Left renal cortex interstitium (tissue), 4 donors: Measurements from ENCODE around the gene NLGN2. TPM values are rescaled to one million over a fixed set of nuclear protein-coding genes. Genes with fewer than 3 reads are reported as not detected.

Experiments
- DNase-seq, 4 donors: peaks; one replicate each; pipeline ENCODE4 v3.0.0-alpha.2; 2013; ENCODE audit warnings: low read depth in 4 of 4, low spot score in 2 of 4, missing footprints in 1 of 4
- polyA plus RNA-seq, 4 donors: library from polyadenylated mRNA; unstranded; fragments of 120-200 nt; gene quantifications; one replicate each; pipeline ENCODE4 v1.2.1, GENCODE V29; 2013; ENCODE audit not compliant: insufficient read length in 4 of 4

Gene NLGN2
- polyA plus RNA-seq, 4 donors = 17.5 to 38.6 (median 30.2) TPM

DNA sequence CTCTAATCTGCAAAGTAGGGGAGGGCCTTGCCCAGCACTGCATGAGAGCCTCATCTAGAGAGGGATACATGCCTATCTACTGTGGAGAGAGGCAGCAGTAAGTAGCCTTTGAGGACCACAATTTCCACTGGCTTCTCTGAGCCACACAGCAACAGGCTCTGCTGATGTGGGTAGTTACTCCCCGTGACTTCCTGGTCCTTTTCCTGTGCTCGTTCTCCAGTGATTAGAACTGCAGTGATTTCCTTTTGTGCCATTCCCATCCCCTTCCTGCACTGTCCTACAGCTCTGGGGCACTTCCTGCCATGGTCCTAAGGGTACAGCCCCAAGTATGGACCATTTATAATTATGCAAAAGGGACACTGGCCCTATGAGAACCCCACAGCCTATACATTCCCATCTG lies 16.3 kb upstream of the NLGN2 start:
- no peak for DNase-seq

DNA sequence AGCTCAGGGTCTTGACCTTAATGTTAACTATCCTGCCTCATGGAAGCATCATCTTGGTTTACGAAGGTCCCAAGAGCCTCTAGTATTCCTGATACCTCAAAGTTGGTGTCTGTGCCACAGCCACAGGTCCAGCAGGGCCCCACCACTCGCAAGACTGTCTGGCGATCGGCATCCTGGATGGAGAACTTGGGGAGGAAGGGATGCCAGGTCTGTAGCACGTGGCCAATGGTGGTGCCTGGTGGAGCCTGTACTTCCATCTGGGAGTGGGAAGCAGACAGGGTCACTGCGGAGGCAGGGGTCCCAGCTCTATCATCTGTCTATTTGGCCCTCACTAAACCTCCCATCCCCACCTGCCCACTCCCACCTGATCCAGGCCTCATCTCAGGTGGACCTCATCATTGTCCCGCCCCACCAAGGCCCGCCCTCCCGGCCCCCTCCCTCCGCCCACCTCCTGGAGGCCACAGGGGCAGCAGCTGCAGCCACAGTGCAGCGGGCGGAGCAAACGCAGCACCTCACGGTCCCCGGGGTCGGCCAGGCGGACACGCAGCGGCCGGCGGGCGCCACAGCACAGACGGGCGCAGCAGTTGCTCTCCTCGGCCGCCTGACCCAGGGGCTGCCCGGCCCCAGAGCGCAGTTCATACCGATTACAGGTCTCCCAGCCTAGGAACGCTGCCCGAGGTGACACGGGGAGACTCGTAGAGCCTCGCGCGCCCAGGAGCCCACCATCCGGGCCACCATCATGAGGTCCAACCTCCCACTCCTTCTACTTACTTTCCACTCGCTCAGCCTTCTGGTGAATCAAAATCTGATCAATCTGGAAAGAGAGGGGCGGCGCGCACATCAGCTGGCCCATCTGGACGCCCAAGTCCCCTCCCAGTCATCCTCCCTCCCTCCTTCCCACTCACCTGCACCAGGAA lies 14.7 kb upstream of the NLGN2 start:
- no peak for DNase-seq

DNA sequence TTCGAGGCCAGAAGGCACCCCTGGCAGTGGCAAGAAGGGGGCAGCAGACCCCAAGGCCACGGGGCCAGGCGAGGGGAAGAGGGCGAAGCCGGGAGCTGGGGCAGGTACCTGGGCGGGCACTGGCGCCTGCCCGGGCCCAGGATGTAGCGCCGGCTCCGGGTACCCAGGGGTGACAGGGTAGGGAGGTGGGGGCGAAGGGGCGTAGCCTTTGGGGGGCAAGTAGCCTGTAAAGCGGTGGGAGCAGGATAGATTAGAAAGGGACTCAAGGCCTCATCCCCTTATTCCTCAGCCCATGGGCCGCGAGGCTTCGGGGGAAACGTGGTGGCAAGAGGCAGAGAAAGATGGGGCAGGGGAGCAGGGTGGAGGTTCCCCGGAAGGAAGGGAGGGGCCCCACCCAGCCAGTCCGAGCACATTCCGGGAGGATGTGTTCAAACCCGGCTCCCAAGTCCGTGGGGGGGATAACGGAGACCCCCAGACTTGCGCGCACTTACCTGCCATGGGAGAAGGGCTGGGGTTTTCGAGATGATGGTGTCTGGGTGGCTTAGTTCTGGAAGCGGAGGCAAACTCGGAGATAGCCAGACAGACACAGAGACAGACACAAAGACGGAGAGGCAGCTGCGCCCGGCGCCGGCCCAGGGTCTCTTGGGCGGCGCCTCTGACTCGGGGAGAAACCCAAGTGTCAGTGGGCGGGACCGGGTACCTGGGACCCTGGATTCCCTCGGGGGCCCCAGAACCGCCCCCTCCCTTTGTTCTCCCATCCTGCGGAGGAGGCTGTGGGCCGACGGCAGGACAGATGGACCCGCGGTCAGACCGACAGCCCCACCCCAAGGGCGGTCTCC lies 13.8 kb upstream of the NLGN2 start:
- DNase-seq = no peak

DNA sequence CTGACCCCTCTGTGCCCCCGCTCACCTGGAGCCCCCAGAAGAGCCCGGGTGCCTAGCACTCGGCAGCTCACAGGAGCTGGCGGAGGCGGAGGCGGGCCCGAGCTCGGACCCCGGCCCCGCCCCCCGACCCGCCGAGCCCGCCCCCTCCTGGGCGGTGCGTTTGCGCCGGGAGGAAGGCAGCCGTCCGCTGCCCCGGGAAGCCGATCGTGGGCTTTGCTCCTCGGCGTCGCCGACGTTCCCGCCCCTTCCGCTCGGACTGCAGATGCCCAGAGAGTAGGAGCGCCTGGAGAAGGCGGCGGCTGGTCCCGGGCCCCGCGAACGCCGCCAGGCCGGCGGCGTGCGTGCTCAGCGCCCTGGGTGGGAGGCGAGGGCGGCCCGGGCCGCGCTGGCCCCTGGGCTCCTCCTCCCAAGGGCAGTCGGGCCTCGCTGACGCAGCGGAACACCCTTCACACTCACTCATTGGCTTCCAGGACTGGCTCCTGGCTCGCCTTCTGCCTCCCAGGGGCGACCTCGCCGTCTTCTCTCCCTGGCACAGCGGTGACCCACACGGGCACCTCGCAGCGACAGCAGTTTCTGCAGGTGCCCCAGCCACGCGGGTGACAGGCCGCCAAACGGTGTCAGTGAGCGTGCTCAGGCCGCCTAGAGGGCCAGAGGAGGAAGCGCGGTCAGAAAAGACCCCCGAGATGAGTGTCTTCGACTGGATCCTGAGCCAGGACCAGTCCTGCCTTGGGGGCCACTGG lies 13.0 kb upstream of the NLGN2 start, which contains the start of gene PLSCR3:
Gene PLSCR3 (minus strand): TSS at position 74 of the 740 bp plus-strand sequence. CDS start 415 bp downstream, outside the sequence.
- peak in 2 of 4 donors; percentile 63 to 76 for DNase-seq

DNA sequence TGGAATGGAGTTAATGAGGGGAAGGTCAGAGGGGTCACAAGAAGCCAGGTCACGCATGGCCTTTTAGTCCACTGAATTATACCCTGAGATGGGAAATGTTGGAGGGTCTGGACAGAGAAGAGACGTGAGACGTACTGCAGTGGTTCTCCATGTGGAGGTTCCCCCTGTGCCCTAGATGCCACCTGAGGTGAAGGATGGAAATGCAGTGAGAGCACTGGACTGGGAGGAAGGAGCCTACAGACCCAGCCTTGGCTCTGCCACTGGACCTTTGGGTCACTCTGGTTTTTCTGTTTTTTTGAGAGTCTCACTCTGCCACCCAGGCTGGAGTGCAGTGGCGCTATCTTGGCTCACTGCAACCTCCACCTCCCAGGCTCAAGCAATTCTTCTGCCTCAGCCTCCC lies 11.5 kb upstream of the NLGN2 start:
- no peak for DNase-seq

- no peak for DNase-seq
These were observed 9.0 kb upstream of the NLGN2 start for GRCh38 chr17:7398612-7399011.

DNA sequence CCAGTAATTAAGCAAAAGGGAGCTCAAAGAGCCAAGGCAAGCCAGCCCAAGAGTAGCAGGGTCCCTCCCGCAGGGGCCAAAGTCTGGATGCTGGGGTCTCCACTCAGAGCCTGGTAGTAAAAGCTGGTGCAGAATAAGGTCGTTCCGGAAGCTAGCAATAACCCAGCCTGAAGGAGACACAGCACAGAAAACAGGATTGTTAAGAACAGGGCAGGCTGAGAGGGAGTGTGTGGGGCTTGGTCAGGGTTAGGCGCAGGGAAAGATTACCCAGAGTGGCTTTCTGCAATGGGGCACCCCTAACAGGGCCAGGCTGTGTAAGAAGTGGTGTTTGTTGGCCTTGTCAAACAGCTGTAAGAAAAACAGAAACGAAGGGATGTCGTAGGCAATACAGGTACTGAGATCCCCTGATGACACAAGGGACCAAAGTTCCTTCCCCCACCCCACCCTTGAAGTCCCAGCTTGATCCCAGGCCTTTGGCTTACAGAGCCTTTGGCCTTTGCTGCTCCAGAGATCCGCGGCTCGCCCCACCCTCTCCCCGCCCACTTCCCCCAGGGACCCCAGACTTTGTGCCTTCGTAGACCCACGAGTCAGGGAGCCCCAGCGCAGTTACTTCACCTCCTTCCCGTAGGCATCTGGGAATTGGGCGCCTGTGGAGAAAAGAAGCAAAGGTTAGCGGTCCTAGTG lies 4.5 kb upstream of the NLGN2 start:
- DNase-seq = no peak

DNA sequence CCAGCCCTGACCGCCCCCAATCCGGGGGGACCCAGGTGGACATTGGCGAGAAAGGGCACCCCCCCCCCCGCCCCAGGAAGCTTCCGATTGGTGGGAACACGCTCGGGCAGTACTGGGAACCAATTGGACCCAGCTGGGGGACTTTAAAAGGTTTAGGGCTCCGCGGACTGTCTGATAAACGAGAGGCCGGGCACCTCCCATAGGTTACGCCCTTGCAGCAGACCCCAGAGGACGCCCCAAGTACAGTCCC lies 4.0 kb upstream of the NLGN2 start:
- DNase-seq = no peak

- DNase-seq = peak; percentile 95 to 99 (median 98)
These were observed 3.5 kb upstream of the NLGN2 start, which contains the start of gene TMEM256 for GRCh38 chr17:7403977-7404736. Gene TMEM256 (minus strand): TSS chr17:7404097. CDS start chr17:7404084, 13 bp downstream.

DNA sequence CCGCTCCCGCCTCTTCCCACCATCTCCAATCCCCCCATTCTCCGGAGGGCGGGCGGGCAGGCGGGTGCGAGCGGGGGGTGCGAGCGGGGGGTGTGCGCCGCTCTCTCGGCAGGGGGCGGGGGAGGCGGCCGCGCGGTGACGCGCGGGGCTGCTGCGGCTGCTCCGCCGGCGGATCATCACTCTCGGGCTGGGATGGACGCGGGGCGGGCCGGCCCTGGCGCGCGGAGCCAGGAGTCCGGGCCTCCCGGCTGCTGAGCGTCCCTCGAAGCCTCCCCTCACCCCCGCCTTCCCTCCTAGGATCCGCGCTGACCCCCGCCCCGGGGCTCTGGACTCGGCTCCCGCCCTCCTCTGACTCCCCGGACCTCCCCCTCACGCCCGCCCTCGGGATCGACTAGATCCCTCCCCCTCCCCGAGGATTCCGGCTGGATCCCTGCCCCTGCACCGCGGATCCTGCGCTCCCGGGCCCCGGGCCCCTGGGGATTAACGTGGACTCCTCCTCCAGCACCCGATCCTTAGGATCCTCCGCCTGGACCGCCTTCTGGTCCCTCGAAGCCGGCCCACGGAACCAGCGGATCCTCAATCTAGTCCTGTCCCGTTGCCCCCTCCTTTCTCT lies 2.8 kb upstream of the NLGN2 start:
- DNase-seq = no peak

DNA sequence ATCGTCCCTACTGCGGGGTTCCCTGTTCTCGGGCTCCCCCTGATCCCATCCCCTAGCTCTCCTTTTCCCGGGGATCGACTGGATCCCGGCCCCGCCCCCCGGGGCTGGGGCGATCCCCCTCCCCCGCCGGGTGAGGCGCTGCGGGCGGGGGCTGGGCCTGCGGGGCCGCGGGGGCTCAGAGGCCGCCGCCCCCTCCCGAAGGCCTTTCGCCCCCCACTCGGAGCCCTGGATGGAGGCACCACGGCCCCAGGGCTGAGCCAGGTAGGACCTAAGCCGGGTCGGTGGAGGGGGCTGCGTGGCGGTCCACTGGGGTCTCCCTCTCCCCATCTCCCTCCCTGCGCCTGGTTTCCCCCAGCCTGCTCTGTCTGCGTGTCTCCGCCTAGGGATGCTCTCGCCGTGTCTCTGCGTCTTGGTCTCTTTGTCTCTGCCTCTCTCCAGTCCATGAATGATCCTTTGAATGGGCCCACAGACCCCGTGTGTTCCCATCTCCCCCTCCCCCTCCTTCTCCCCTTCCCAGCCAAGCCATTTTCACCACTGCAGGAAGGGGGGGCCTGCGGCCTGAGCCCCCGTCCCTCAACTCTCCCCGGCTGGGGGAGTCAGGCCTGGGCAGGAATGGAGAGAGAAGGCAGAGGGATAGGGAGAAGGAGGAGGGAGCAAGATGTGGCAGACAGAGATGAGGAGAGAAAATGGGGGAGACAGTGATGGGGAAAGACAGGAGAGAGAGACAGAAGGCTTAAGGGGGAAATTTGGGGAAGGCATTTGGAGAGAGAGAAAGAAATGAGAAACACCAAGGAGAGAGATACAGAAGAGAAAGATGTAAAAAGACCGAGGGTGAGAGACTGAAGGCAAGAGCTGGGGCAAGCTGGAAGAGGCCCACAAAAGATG lies 2.1 kb upstream of the NLGN2 start:
- DNase-seq = no peak

GRCh38 chr17:7406235-7406825 lies 1.3 kb upstream of the NLGN2 start:
- DNase-seq = no peak

- no peak for DNase-seq
These were observed 563 bp upstream of the NLGN2 start for GRCh38 chr17:7407082-7407481.

DNA sequence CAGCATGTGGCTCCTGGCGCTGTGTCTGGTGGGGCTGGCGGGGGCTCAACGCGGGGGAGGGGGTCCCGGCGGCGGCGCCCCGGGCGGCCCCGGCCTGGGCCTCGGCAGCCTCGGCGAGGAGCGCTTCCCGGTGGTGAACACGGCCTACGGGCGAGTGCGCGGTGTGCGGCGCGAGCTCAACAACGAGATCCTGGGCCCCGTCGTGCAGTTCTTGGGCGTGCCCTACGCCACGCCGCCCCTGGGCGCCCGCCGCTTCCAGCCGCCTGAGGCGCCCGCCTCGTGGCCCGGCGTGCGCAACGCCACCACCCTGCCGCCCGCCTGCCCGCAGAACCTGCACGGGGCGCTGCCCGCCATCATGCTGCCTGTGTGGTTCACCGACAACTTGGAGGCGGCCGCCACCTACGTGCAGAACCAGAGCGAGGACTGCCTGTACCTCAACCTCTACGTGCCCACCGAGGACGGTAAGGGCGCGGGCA lies 645 bp downstream of the NLGN2 start:
- DNase-seq = no peak

- no peak for DNase-seq
These were observed 1.2 kb downstream of the NLGN2 start for GRCh38 chr17:7408863-7409262.

DNA sequence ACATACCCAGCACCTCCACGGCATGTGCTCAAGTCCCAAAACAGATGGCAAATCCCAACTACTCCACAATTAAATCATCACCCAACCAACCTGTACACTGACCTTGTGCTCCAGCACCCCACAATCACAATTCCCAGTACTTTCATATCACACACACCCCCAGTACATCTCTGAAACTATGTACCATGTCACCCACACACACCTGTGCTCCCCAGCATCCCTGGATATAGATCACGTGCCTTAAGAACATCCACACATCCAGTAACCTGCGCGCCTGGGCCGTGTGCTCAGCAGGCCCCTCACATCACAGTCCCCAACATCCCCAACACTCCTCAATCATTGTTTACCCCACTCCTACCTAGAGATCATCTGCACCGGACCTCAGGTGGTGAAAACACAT lies 2.1 kb downstream of the NLGN2 start:
- DNase-seq = no peak

DNA sequence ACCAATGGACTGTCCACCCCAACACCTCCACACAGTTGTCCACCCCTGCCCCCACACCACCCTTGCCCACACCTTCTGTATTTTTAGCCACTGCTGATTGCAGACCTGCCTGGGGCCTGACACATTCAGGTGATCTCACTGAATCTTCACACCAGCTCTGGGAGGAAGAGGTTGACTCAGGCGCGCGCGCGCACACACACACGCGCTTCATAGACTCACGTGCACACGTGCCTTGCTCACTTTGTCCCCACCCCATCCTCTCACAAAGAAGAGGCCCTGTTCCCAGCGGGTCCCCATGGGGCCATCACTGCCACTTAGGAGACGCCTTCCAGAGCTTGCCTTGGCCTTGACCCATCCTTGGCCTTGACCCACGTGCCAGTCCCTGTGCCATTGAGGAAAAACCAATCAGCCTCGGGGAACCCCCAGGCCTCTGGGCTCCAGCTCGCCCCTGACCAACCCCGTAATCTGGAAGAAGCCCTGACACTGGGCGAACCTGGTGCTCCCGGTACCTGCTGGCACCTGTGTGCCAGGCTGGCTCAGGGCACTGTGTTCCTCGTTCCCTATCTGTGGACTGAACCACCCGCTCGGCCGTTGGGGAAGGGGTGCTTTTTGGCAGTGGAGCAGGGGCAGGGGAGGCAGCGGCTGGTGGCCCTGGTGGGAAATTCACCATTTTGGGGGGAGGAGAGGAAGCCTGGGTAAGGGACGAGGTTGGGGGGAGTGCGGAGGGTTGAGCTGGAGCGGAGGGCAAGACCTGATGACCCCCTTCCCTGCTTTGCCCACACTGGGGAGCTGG lies 3.2 kb downstream of the NLGN2 start:
- DNase-seq = no peak
